HG03521 (cell line): ENCODE results near the gene EXOG.

Source experiments
- ATAC-seq: cut with Tn5 transposase; IDR thresholded peaks from one replicate; pipeline ENCODE4 v1.9.1; 2021; ENCODE audit warnings: mild to moderate bottlenecking, moderate library complexity; ENCODE audit not compliant: unreplicated experiment

The EXOG gene, protein sequence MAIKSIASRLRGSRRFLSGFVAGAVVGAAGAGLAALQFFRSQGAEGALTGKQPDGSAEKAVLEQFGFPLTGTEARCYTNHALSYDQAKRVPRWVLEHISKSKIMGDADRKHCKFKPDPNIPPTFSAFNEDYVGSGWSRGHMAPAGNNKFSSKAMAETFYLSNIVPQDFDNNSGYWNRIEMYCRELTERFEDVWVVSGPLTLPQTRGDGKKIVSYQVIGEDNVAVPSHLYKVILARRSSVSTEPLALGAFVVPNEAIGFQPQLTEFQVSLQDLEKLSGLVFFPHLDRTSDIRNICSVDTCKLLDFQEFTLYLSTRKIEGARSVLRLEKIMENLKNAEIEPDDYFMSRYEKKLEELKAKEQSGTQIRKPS

DNA sequence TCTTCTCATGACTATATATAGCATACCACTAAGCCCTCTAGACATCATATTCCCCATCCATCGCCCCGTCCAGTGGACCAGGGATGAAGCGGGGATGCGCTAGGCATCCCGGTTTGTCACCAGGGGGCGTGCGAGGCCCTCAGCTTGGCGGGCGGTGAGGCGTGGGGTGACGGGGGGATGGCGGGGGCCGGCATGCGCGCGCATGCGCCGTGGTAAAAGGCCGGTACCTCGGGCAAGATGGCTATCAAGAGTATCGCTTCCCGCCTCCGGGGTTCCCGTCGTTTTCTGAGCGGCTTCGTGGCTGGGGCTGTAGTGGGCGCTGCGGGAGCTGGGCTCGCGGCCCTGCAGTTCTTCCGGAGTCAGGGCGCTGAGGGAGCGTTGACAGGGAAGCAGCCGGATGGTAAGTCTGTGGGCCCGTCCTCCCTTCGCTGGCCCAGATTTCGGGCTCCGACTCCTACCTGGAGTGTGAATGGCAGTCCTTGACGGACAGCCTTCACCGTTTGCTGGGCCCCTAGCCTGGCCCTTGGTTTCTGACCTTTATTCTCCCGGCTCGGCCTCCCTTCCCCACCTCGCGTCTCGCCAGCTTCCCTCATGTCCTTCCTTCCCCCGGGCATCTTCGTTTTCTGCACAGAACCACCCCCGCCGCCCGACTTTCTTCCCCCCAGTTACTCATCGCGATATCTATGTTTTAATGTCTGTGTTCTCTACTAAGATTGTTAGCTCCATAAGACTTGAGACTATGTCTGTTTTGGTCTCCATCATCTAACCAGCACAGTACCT, at the start of gene EXOG:
TSS of gene EXOG (plus strand) at position 210 of the 780 bp plus-strand sequence. CDS start at position 238, 28 bp downstream.
- ATAC-seq = peak; percentile 84

DNA sequence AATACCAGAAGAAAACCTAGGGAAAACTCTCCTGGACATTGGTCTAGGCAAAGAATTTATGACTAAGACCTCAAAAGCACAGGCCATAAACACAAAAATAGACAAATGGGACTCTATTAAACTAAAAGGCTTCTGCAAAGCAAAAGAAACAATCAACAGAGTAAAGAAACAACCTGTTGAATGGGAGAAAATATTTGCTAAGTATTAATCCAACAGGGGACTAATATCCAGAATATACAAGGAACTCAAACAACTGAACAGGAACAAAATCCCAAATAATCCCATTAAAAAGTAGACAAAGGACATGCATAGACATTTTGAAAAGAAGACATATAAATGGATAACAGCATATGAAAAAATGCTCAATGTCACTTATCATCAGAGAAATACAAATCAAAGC, 49.3 kb upstream of the EXOG start:
- ATAC-seq = no peak

DNA sequence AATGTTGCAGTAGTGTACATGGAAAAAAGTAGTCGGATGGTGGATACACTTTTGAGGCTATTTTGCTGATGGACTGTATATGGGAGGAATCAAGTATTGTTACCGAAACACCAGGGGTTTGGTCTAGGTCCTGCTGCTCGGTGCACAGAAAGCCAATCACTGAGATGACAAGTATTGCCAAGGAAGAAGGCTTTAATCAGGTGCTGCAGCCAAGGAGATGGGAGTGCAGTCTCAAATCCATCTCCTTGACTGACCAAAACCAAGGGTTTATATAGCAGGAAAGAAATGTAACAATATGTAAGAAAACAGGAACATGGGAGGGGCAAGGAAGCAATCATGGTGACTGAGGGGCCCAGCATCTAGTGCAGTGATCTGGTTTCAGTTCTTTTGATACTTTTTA, 45.3 kb upstream of the EXOG start:
- no peak for ATAC-seq

DNA sequence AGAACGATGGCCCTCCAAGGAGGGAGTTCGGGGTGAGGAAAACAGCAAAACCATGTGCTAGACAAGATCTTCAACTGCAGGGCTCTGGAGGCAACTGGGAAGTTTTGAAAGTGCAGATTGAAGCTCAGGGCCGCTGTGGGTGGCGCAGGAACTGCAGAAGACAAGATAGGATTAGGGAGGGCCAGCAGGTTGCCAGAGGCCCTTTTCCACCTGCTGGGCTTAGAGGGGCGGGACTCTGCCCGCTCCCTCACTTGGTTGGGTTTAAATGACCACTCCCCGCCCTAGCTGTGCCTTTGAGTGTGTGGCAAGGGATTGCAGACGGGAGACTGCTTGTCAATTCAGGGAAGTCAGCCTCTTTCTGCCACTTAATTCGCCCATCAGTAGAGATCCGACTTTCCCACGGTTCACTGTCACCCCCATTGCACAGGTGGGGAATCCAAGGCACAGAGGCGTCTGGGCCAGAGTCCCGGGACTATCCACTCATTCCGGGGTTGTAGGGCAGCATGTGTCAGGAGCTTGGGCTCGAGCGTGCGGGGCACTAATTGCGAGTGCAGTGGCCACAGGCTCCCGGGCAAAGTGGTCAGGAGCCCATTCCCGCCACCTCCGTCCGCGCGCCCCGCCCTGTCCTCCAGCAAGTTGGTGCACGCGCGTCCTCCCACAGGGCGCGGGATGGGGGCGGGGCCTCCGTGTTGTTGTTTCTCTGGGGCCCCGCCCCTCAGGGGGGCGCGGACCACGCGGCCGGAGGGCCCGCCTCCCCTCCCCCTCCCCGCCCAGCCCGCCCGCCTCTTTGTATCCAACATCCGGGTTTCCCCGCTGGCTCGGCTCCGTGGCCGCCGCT, 42.8 kb upstream of the EXOG start, which contains the start of gene ACVR2B:
TSS of gene ACVR2B (plus strand) at position 816 of the 838 bp plus-strand sequence. CDS start 433 bp downstream, outside the sequence.
- peak; percentile 44 for ATAC-seq

DNA sequence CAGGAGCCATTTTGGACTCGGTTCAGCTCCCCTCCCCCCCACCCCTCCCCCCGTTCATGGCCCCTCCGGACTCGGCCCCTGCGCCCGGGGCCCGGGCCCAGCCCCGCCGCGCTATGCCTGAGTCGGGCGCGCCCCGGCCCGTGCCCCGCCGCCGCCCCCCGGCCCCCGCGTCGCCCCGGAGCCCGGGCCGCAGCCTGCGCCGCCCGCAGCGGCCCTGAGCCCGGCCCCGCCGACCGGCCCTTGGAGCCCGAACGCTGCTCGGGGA, 42.3 kb upstream of the EXOG start:
- ATAC-seq = peak; percentile 18

GRCh38 chr3:38454178-38454883, 41.8 kb upstream of the EXOG start:
- ATAC-seq = peak; percentile 41

DNA sequence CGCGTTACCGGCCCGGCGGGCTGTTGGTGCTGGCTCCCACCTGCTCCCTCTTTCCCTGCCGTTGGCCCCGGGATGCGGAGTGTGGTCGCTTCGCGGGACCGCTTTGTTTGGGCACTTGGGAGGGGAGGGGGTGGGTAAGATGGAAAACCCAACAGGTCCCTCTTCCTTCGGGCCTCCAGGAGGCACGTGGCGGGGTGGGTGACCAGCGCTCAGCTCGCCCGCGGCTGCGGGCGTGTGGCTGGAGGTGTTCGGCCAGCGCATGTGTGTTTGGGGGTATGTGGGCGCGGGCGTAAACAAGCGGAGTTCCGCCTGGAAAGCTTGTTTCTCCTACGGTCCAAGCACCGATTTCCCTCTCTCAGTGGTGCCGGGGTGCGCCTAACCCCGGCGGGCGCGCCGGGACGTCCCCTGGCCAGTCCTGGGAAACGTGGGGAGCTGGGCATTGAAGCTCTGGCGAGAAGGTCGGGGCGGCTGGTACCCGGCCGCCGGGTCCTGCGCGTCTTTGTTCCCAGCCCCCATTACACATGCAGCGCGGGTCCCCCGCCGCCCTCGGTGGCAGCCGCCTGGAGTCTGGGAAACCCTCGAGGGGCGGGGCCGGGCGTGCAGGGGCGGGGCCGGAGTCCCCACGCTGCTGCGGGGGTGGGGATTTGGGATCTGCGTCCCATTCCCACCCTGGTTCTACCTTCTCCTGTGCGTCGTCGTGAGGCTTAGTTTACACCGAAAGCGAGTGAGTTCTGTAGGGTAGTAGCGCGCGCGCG, 41.1 kb upstream of the EXOG start:
- ATAC-seq = no peak

GRCh38 chr3:38455639-38456430, 40.3 kb upstream of the EXOG start:
- no peak for ATAC-seq

DNA sequence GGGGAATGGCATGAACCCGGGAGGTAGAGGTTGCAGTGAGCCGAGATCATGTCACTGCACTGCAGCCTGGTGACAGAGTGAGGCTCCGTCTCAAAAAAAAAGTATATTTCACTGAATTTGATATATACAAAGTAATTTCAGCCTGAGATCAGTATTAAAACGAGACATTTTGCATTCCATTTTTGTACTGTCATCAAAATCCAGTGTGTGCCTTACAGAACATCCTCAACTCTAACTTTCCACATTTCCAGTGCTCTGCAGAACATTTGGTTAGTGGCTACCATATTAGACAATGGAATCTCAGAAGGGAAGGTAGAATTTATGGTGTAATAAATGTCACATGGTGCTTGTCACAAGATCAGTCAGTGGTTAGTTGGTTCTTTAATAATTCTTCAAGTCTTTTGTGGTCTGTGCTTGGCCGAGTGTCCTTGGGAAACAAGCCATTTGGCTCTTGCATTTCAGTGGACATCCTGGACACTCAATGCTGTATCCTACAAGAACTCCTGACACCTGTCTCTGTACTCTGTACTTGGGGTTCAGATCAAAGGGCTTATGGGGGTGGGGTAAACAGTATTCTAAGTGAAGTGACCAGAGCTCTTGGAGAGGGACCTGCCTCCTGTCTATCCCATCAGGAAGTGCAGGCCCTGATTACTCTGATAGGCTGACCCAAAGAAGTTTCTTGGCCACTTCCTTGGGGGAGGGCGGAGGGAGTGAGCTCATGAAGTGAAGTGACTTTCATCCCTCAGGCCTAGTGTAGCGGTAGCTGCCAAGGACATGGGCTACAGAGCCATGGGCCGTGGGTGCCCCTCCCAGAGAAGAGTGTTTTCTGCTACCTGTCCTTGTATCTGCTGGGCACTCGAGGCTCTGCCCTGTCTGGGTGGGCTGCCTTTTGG, 38.8 kb upstream of the EXOG start:
- no peak for ATAC-seq

GRCh38 chr3:38458796-38459498, 37.2 kb upstream of the EXOG start:
- no peak for ATAC-seq

GRCh38 chr3:38459499-38460048, 36.6 kb upstream of the EXOG start:
- ATAC-seq = no peak

GRCh38 chr3:38460377-38461270, 35.5 kb upstream of the EXOG start:
- no peak for ATAC-seq

DNA sequence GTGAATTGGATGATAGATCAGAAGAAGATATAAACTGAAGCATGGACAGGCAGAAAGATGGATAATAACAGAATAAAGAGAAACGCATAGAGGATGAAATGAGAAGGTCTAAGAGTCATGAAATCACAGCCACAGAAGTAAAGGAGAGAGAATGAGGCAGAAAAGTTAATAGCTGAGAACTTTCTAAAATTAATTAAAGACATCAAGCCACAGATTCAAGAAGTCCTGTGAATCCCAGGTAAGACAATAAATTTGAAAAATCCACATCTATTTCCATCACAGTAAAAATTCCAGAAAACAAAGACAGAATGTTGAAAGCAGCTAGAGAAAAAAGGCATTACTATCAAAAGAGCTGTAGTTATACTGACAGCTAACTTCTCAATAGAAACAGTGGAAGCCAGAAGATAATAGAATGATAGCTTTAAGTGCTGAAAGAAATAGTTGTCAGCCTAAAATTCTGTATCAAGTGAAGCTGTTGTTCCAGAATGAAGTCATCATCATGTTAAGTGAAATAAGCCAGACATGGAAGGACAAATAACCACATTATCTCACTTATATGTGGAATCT, 30.5 kb upstream of the EXOG start:
- no peak for ATAC-seq

GRCh38 chr3:38468765-38469164, 27.4 kb upstream of the EXOG start:
- no peak for ATAC-seq

GRCh38 chr3:38469852-38470251, 26.3 kb upstream of the EXOG start:
- ATAC-seq = no peak

- ATAC-seq = no peak
Measured at GRCh38 chr3:38471260-38471857, 24.8 kb upstream of the EXOG start.
